ENCODE results near the gene ODAD4.

- no peak for TF ChIP-seq CTCF (IDR thresholded peaks at IDR 0.05; ENCODE audit: low read depth, low read length)
- TF ChIP-seq EZH2phosphoT487 (IDR thresholded peaks at IDR 0.05; ENCODE audit: low read depth): no peak
These were observed 12.6 kb upstream of the ODAD4 start for GRCh38 chr17:41917679-41918313.
